Measurements from ENCODE around the gene RALA.

RALA gene

GRCh38 chr7:39623047-39623731, at the start of gene RALA:
Gene RALA (plus strand): TSS chr7:39623572. CDS start chr7:39686668, 63,096 bp downstream.
- peak; percentile 79 to 81 for DNase-seq (ENCODE audit: low read depth in 2 of 2)

- no peak for DNase-seq (ENCODE audit: low read depth in 2 of 2)
Observed at GRCh38 chr7:39574673-39575349, 48.6 kb upstream of the RALA start.

- DNase-seq (ENCODE audit: low read depth in 2 of 2): no peak
Observed at GRCh38 chr7:39577229-39577874, 46.0 kb upstream of the RALA start.

GRCh38 chr7:39580149-39580874, 43.1 kb upstream of the RALA start:
- peak; percentile 50 to 61 for DNase-seq (ENCODE audit: low read depth in 2 of 2)

- DNase-seq (ENCODE audit: low read depth in 2 of 2): no peak
Observed at GRCh38 chr7:39582536-39582935, 40.8 kb upstream of the RALA start.

- no peak for DNase-seq (ENCODE audit: low read depth in 2 of 2)
Observed at GRCh38 chr7:39583539-39583938, 39.8 kb upstream of the RALA start.

- no peak for DNase-seq (ENCODE audit: low read depth in 2 of 2)
Observed at GRCh38 chr7:39587393-39587792, 36.0 kb upstream of the RALA start.

- no peak for DNase-seq (ENCODE audit: low read depth in 2 of 2)
Observed at GRCh38 chr7:39588416-39588815, 35.0 kb upstream of the RALA start.

- peak; percentile 17 to 35 for DNase-seq (ENCODE audit: low read depth in 2 of 2)
Observed at GRCh38 chr7:39589323-39590111, 33.9 kb upstream of the RALA start.

GRCh38 chr7:39592586-39592985, 30.8 kb upstream of the RALA start:
- DNase-seq (ENCODE audit: low read depth in 2 of 2): no peak

GRCh38 chr7:39594988-39595620, 28.3 kb upstream of the RALA start:
- DNase-seq (ENCODE audit: low read depth in 2 of 2): no peak

- no peak for DNase-seq (ENCODE audit: low read depth in 2 of 2)
Observed at GRCh38 chr7:39602351-39602750, 21.0 kb upstream of the RALA start.

GRCh38 chr7:39603924-39604323, 19.4 kb upstream of the RALA start:
- no peak for DNase-seq (ENCODE audit: low read depth in 2 of 2)

- DNase-seq (ENCODE audit: low read depth in 2 of 2): no peak
Observed at GRCh38 chr7:39605087-39605486, 18.3 kb upstream of the RALA start.

GRCh38 chr7:39606352-39606751, 17.0 kb upstream of the RALA start:
- no peak for DNase-seq (ENCODE audit: low read depth in 2 of 2)

GRCh38 chr7:39606941-39607340, 16.4 kb upstream of the RALA start:
- DNase-seq (ENCODE audit: low read depth in 2 of 2): no peak

- no peak for DNase-seq (ENCODE audit: low read depth in 2 of 2)
Observed at GRCh38 chr7:39607865-39608264, 15.5 kb upstream of the RALA start.

- no peak for DNase-seq (ENCODE audit: low read depth in 2 of 2)
Observed at GRCh38 chr7:39608278-39608677, 15.1 kb upstream of the RALA start.

GRCh38 chr7:39609113-39609934, 14.0 kb upstream of the RALA start:
- no peak for DNase-seq (ENCODE audit: low read depth in 2 of 2)

- no peak for DNase-seq (ENCODE audit: low read depth in 2 of 2)
Observed at GRCh38 chr7:39609935-39610263, 13.5 kb upstream of the RALA start.

All from stimulated activated CD8-positive, alpha-beta memory T cell treated with anti-CD3 and anti-CD28 coated beads, Interleukin-2, amount 100 ng/mL, for 1 hour (primary cell).